ENCODE measurements around the gene TARS3.

- TF ChIP-seq POLR2A (IDR thresholded peaks at IDR 0.05; ENCODE audit: low read depth, low read length), result peak; percentile 91
- peak; percentile 81 to 83 for TF ChIP-seq CTCF (IDR thresholded peaks at IDR 0.05; ENCODE audit: extremely low read depth in 1 of 2, insufficient read depth in 1 of 2, low read depth in 1 of 2, low read length in 2 of 2)
- TF ChIP-seq POLR2AphosphoS5 (IDR thresholded peaks at IDR 0.05; ENCODE audit: insufficient read depth, low read depth, low read length), result peak; percentile 92
- no peak for TF ChIP-seq EZH2 (IDR thresholded peaks at IDR 0.05; ENCODE audit: borderline replicate concordance, low read depth, low read length, severe bottlenecking)
- TF ChIP-seq MAX (IDR thresholded peaks at IDR 0.05; ENCODE audit: insufficient read depth, insufficient read length), result peak; percentile 55
- no peak for TF ChIP-seq JUN (IDR thresholded peaks at IDR 0.05; ENCODE audit: borderline replicate concordance, insufficient read depth, insufficient read length, low read depth)
- TF ChIP-seq GATA2 (IDR thresholded peaks at IDR 0.05; ENCODE audit: insufficient read depth, insufficient read length, low read depth, low read length), result no peak
- peak; percentile 30 for TF ChIP-seq FOS (IDR thresholded peaks at IDR 0.05; ENCODE audit: borderline replicate concordance, insufficient read depth, low read length)
Measured at GRCh38 chr15:101652098-101652785, 72.0 kb downstream of the TARS3 start, which contains the start of gene TM2D3.
